ENCODE measurements around the gene SRSF7.

DNA sequence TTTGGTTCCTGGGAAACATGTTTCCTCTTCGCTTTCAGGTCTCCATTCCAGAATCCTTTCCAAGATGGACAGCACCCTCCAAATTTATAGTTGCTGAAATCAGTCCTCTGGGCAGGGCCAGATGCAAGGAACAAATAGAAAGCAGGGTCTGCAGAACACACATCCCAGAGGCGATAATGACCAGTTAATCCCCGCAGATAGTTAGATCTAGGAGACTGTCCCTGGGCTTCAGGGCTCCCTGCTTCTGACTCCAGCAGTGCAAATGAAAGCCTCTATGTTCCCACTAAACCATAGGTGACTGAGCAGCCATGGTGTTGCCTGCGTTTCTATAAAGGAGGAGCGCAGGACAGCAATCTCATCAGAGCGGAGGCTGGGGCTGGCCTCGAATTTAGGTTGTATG is 38.7 kb downstream of the SRSF7 start:
- TF ChIP-seq, protein P1, sequence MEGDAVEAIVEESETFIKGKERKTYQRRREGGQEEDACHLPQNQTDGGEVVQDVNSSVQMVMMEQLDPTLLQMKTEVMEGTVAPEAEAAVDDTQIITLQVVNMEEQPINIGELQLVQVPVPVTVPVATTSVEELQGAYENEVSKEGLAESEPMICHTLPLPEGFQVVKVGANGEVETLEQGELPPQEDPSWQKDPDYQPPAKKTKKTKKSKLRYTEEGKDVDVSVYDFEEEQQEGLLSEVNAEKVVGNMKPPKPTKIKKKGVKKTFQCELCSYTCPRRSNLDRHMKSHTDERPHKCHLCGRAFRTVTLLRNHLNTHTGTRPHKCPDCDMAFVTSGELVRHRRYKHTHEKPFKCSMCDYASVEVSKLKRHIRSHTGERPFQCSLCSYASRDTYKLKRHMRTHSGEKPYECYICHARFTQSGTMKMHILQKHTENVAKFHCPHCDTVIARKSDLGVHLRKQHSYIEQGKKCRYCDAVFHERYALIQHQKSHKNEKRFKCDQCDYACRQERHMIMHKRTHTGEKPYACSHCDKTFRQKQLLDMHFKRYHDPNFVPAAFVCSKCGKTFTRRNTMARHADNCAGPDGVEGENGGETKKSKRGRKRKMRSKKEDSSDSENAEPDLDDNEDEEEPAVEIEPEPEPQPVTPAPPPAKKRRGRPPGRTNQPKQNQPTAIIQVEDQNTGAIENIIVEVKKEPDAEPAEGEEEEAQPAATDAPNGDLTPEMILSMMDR (optimal IDR thresholded peaks at IDR 0.05 in 1 of 3, IDR thresholded peaks at IDR 0.05 in 1 of 3, conservative IDR thresholded peaks at IDR 0.05 in 1 of 3; ENCODE audit: extremely low read depth in 1 of 3, insufficient read depth in 2 of 3, low read length in 3 of 3), result no peak
- TF ChIP-seq EZH2 (IDR thresholded peaks at IDR 0.05; ENCODE audit: low read length), result no peak

All from keratinocyte (primary cell).